HEK293 (cell line): ENCODE results near the gene CMTM4.
A peak's percentile ranks its signal among the peaks of the same experiment; 100 is the strongest.

Experiments used
- ATF2 ChIP-seq: fragments of 450-650 bp; formaldehyde crosslinking; IDR thresholded peaks from 2 replicates; pipeline ENCODE4 v1.5.1; 2016; ENCODE audit warnings: missing biosample characterization, missing genetic modification characterization, low read depth
- GLI2 ChIP-seq: fragments of 450-650 bp; formaldehyde crosslinking; IDR thresholded peaks from 2 replicates; pipeline ENCODE4; 2017; ENCODE audit warnings: missing biosample characterization, missing genetic modification characterization, low read depth, borderline replicate concordance
- HOXA7 ChIP-seq: sonication (generic); formaldehyde crosslinking; IDR thresholded peaks from 2 replicates; pipeline ENCODE4 v1.8.1; 2022; ENCODE audit warnings: missing genetic modification reagents, borderline replicate concordance
- KLF17 ChIP-seq: fragments of 450-650 bp; formaldehyde crosslinking; IDR thresholded peaks from 2 replicates; pipeline ENCODE4 v1.5.1; 2016; ENCODE audit warnings: missing biosample characterization, missing genetic modification characterization
- MZF1 ChIP-seq: fragments of 450-650 bp; formaldehyde crosslinking; IDR thresholded peaks from 2 replicates; pipeline ENCODE4 v1.5.1; 2017; ENCODE audit warnings: missing biosample characterization, missing genetic modification characterization, borderline replicate concordance
- PRDM2 ChIP-seq: fragments of 450-650 bp; formaldehyde crosslinking; IDR thresholded peaks from 2 replicates; pipeline ENCODE4 v1.5.1; 2016; ENCODE audit warnings: missing biosample characterization, missing genetic modification characterization, borderline replicate concordance
- PRDM4 ChIP-seq: fragments of 450-650 bp; formaldehyde crosslinking; IDR thresholded peaks from 2 replicates; pipeline ENCODE4 v1.5.1; 2017; ENCODE audit warnings: missing biosample characterization, missing genetic modification characterization
- RBAK ChIP-seq: fragments of 450-650 bp; formaldehyde crosslinking; IDR thresholded peaks from 2 replicates; pipeline ENCODE4 v1.5.1; 2016; ENCODE audit warnings: missing biosample characterization, missing genetic modification characterization
- SALL2 ChIP-seq: fragments of 450-650 bp; formaldehyde crosslinking; IDR thresholded peaks from 2 replicates; pipeline ENCODE4 v1.5.0; 2017; ENCODE audit warnings: missing biosample characterization, mild to moderate bottlenecking, missing genetic modification characterization, borderline replicate concordance
- SETDB1 ChIP-seq: IDR thresholded peaks from one replicate; pipeline ENCODE4 v1.6.1; 2017; ENCODE audit warnings: mild to moderate bottlenecking, low read length, moderate library complexity, mixed read lengths; ENCODE audit not compliant: insufficient read length
- ZBTB21 ChIP-seq: fragments of 450-650 bp; formaldehyde crosslinking; IDR thresholded peaks from 2 replicates; pipeline ENCODE4 v1.5.1; 2017; ENCODE audit warnings: missing biosample characterization, missing genetic modification characterization
- ZBTB44 ChIP-seq: fragments of 450-650 bp; IDR thresholded peaks from 2 replicates; pipeline ENCODE4 v1.5.1; 2018; ENCODE audit warnings: missing biosample characterization, mild to moderate bottlenecking, missing genetic modification characterization
- ZBTB7A ChIP-seq: fragments of 450-650 bp; formaldehyde crosslinking; IDR thresholded peaks from 2 replicates; pipeline ENCODE4 v1.5.1; 2016; ENCODE audit warnings: low read depth, missing biosample characterization, missing genetic modification characterization
- ZNF133 ChIP-seq: fragments of 450-650 bp; formaldehyde crosslinking; IDR thresholded peaks from 2 replicates; pipeline ENCODE4 v1.5.1; 2016; ENCODE audit warnings: missing biosample characterization, missing genetic modification characterization
- ZNF140 ChIP-seq: fragments of 450-650 bp; formaldehyde crosslinking; IDR thresholded peaks from 2 replicates; pipeline ENCODE4 v1.5.1; 2016; ENCODE audit warnings: missing biosample characterization, missing genetic modification characterization
- ZNF175 ChIP-seq: fragments of 450-650 bp; formaldehyde crosslinking; IDR thresholded peaks from 2 replicates; pipeline ENCODE4 v1.5.1; 2016; ENCODE audit warnings: missing biosample characterization, missing genetic modification characterization
- ZNF221 ChIP-seq: fragments of 450-650 bp; formaldehyde crosslinking; IDR thresholded peaks from 2 replicates; pipeline ENCODE4 v1.5.1; 2017; ENCODE audit warnings: missing biosample characterization, missing genetic modification characterization, borderline replicate concordance
- ZNF223 ChIP-seq: fragments of 450-650 bp; formaldehyde crosslinking; IDR thresholded peaks from 2 replicates; pipeline ENCODE4 v1.5.1; 2016; ENCODE audit warnings: missing biosample characterization, missing genetic modification characterization
- ZNF302 ChIP-seq: fragments of 450-650 bp; formaldehyde crosslinking; IDR thresholded peaks from 2 replicates; pipeline ENCODE4 v1.5.1; 2016; ENCODE audit warnings: missing biosample characterization, missing genetic modification characterization, low read depth
- ZNF311 ChIP-seq: fragments of 450-650 bp; formaldehyde crosslinking; IDR thresholded peaks from 2 replicates; pipeline ENCODE4 v1.5.1; 2017; ENCODE audit warnings: missing biosample characterization, missing genetic modification characterization, borderline replicate concordance
- ZNF391 ChIP-seq: fragments of 450-650 bp; formaldehyde crosslinking; IDR thresholded peaks from 2 replicates; pipeline ENCODE4 v1.5.1; 2016; ENCODE audit warnings: low read depth, missing biosample characterization, missing genetic modification characterization, borderline replicate concordance
- ZNF48 ChIP-seq: fragments of 450-650 bp; formaldehyde crosslinking; IDR thresholded peaks from 2 replicates; pipeline ENCODE4 v1.5.1; 2016; ENCODE audit warnings: missing biosample characterization, missing genetic modification characterization
- ZNF571 ChIP-seq: fragments of 450-650 bp; formaldehyde crosslinking; IDR thresholded peaks from 2 replicates; pipeline ENCODE4 v1.5.0; 2017; ENCODE audit warnings: missing biosample characterization, missing genetic modification characterization
- ZNF580 ChIP-seq: fragments of 450-650 bp; formaldehyde crosslinking; IDR thresholded peaks from 2 replicates; pipeline ENCODE4 v1.5.1; 2016; ENCODE audit warnings: missing biosample characterization, missing genetic modification characterization
- ZNF670 ChIP-seq: fragments of 450-650 bp; formaldehyde crosslinking; IDR thresholded peaks from 2 replicates; pipeline ENCODE4 v1.5.1; 2016; ENCODE audit warnings: missing biosample characterization, missing genetic modification characterization, low read depth
- ZNF76 ChIP-seq: fragments of 450-650 bp; formaldehyde crosslinking; IDR thresholded peaks from 2 replicates; pipeline ENCODE4; 2016; ENCODE audit warnings: low read depth, missing biosample characterization, missing genetic modification characterization, borderline replicate concordance
- ZNF830 ChIP-seq: fragments of 450-650 bp; IDR thresholded peaks from 2 replicates; pipeline ENCODE4 v1.5.0; 2018; ENCODE audit warnings: missing biosample characterization, missing genetic modification characterization, low read depth, mild to moderate bottlenecking, moderate library complexity

CMTM4 gene

GRCh38 chr16:66687906-66688625 is 8.5 kb downstream of the CMTM4 start (continued):
- no peak for TF ChIP-seq PRDM2 (tag by site-specific recombination)
- peak; percentile 72 for TF ChIP-seq ZNF580 (tag by site-specific recombination)
- TF ChIP-seq PRDM4 (tag by site-specific recombination), result peak; percentile 14; the same call in 1 of the 2 replicates
- no peak for TF ChIP-seq ZNF175 (tag by site-specific recombination)
- TF ChIP-seq ZNF302 (tag by site-specific recombination), result no peak
- TF ChIP-seq ZNF311 (tag by site-specific recombination), result no peak
- no peak for TF ChIP-seq RBAK (tag by site-specific recombination)
- TF ChIP-seq SETDB1, result no peak
- no peak for TF ChIP-seq SALL2 (tag by site-specific recombination)
- TF ChIP-seq ZNF221 (tag by site-specific recombination), result no peak
- no peak for TF ChIP-seq ZBTB21 (tag by site-specific recombination)
- TF ChIP-seq ZBTB7A (tag by site-specific recombination), result no peak
- no peak for TF ChIP-seq GLI2 (tag by site-specific recombination)
- no peak for TF ChIP-seq ZBTB44
- no peak for TF ChIP-seq ZNF571 (tag by site-specific recombination)
- no peak for TF ChIP-seq ZNF830 (tag by site-specific recombination)
- no peak for TF ChIP-seq KLF17 (tag by site-specific recombination)
- no peak for TF ChIP-seq ZNF223 (tag by site-specific recombination)
- TF ChIP-seq ZNF133 (tag by site-specific recombination), result no peak
- no peak for TF ChIP-seq ZNF48 (tag by site-specific recombination)
- no peak for TF ChIP-seq ZNF76 (tag by site-specific recombination)
- no peak for TF ChIP-seq HOXA7 (CRISPR knock-in tag)
- peak; percentile 58 for TF ChIP-seq ATF2 (tag by site-specific recombination)
- TF ChIP-seq ZNF670, result no peak
- no peak for TF ChIP-seq ZNF140 (tag by site-specific recombination)
- peak; percentile 93 for TF ChIP-seq MZF1
- TF ChIP-seq ZNF391 (tag by site-specific recombination), result peak; percentile 64; the same call in 1 of the 2 replicates
